Activated gamma-delta T cell treated with anti-CD3 and anti-CD28 coated beads, Interleukin-2, amount 50 U/mL, for 16 hours (primary cell): ENCODE results near the gene TMTC2.
"Not testable (repeated sequence)": the region's sequence is repeated elsewhere in the genome, so short reads cannot be mapped to it uniquely, and the experiment has no call there.

Source experiments
- DNase-seq: peaks from one replicate; pipeline ENCODE4 v3.0.0-alpha.2; 2020; ENCODE audit warnings: low read depth

TMTC2 gene

DNA sequence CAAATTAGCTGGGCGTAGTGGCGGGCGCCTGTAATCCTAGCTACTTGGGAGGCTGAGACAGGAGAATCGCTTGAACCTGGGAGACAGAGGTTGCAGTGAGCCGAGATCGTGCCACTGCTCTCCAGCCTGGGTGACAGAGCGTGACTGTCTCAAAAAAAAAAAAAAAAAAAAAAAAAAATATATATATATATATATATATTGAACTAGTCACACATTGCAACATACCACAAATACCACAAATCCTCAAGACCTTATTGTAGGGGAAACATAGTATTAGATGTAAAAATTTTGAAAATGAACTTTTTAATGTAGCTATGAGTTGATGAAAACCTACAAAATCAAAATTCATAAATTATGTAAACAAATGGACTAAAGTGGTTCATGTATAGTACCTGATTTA is 158.4 kb downstream of the TMTC2 start:
- not testable (repeated sequence) for DNase-seq

DNA sequence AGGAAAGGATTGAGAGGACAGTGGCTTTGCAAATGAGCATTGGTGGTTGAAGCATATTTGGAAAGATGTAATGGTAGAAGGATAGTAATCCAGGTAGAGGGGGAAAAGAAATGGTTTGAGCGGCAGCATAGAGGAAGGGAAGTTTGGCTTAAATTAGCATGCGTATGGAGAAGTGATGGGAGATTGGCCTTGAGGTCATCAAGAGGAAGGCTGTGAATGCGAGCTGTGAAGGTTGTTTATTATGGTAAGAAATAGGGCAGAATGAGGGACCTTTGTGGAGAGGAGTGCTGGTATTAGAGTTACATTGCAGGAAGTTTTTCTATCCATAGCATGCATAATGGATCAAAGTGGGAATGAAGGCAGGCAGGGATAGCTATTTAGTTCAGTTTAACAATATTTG is 162.1 kb downstream of the TMTC2 start:
- no peak for DNase-seq

DNA sequence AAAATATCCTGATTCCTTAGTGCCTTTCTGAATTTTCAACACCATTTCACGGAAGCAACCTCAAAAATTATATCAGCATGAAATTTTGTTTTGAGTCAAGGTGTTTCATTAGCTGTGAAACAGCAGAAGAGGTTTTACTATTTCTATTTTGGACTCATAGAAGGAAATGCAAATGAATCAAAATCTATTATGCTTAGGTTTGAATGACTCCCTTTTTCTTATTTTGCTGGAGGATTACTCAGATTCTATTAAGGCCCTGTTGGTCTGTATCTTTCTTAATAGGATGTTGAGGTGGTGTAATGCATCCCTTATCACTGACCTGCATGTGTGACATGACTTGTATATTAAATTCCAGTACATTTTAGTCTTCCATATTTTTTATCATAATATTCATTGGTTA is 165.8 kb downstream of the TMTC2 start:
- DNase-seq, result no peak

DNA sequence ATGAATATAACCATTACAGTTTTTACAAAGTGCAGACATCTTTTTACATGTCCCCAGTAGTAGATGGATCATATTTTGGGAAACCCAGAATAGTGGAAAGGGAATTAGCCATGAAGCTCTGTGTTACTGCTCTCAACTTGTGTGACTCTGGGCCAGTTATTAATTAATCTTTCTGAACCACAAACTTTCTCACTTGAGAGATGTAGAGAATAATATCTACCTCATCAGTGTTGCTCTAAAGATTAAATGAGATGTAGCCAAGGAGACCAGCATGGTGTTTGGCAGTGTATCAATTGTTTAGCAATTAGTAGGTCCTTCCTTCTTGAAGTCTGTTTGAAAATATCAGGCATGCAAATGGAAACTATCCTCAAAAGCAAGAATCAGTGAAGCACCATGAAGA is 169.2 kb downstream of the TMTC2 start:
- no peak for DNase-seq

DNA sequence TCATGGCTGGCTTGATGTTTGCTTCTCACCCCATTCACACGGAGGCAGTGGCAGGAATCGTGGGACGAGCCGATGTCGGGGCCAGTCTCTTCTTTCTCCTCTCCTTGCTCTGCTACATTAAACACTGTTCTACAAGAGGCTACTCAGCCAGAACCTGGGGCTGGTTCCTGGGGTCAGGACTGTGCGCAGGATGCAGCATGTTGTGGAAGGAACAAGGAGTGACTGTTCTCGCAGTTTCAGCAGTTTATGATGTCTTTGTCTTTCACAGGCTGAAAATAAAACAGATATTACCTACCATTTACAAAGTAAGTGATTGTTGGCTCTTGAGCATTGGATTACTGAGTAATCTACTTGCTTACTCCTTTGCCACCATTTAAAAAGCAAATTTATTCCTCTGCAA is 170.6 kb downstream of the TMTC2 start:
- no peak for DNase-seq

DNA sequence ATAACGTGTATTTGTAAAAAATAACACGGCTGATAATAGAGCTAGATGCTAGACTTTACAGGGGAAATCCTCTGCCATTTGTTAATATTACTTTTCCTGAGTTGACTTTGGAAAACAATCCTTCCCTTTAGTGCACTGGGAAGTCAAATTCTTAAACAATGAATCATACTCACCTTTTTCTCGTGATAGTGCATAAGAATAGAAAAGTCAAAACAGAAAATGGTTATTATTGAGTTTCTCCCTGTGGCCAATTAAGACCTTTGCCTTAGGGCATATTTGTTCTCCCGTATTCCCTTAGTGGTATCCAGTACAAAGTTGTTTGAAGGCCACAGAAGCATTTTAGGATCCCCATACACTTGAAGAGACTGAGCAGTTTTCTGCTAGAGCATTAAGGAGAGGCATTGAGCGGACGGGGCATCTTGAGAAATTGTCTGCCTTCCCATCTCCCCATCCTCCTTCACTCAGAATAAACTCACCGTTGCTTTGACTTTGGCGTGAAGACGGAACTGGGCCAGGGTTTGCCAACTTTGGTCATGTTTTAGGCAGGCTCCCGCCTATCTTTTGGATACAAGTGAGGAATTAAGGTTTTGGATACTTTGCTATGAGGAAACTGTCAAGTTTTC is 171.3 kb downstream of the TMTC2 start:
- DNase-seq, result no peak

DNA sequence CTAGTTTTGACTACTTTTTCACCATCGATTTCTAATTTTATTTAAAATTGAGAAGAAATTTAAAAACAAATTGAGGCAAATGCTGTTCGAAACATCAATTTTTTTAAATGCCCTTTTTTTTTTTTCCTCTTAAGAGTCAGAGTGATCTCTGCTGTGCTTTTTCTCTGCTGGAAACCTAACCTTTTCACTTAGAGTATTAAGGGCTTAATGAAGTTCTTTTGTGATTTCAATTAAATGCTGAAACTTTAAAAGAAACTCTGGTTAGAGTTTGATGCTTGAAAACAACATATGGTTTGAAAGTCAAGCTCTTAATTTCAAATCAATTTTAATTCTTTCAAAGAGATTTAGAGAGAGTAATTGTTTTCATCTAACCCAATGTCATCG is 171.8 kb downstream of the TMTC2 start:
- DNase-seq, result no peak

DNA sequence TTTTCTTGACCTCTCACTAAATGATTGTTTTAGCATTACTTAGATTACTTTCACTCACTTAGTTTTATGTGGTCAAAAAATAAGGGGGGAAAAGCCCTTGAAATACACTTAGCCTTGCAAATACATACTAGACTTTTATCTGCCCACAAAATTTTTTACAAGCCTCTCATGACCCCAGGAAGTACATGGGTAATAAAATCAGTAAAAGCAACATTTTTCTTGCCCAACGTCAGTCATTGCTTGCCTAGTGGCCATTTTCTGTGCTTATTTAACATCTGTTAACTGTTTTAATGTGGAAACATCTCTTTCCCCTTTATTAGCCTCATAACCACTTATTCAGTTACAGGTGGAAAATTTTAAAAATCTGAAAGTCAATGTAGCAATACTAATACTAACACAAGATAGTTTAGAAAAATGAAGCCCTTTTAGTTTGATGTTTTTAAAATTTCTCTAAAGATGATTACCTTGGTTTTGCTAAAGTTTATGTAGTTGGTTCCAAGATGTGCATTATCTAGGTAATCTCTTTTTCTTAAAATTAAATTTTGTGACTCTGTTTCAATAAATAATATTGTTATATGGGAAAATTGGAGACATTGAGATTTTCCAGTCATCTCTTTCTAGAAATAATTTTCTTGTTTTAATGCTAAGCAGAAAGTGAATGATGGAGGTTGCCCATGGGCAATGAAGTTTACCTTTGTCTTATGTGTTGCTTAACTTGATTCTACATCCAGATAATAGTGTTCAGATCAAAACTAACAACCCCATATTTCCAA is 175.5 kb downstream of the TMTC2 start:
- no peak for DNase-seq

DNA sequence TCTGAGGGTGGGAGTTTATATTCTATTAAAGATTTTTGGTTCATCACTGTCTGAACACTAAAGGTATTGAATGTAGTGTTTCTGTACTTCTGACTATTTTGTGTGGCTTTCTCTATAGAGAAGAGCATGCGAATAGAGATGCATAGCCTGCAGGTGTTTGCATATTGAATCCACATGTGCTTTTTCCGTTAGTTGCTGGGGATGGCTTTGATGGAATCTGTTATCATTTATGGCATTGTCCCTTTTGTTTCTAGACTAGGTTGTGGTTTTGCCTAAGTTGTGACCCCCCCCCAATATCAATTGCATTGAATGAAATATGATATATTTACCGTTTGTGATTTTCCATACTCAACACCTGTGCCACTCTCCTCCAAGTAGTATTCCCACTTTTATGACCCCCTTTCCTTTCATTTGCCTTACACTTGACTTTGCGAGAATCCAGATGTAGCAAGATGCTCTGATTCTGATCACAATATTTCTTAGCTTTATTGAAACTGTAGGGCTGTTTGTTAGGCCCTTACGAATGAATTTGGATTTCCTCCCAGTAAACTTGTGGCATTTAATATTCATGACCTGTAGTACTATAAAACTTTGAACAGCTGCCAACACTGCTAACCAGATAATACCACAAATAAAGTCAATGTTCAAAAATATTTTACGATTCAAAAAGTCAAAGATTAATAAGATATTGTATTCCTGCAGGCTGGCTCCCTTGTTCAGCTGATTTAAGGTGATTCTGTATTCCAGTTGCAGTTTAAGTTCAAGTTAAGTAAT is 176.4 kb downstream of the TMTC2 start:
- DNase-seq, result no peak

DNA sequence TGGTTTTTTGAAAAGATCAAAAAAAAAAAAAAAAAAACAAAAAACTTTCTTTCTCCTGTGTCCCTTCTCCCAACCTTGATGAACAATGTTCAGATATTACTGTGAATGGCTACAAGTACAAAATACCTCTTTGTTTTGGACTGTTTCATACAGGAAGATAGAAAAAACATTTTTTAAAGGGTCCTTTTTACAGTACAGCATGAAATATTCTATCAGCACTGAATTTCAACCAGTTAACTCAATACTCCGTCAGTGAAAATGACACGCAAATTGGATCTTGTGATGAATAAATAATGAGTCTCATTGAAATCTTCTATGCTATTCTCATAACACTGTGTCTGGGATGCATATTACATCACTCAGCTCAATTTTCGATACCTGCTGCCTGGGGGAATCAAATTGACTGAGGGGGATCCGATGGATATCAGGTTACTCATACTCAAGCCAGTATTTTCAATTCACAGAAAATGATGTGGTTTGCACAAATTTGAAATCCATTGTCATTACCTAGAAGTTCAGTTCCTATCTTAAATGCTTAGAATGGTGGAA is 179.6 kb downstream of the TMTC2 start:
- no peak for DNase-seq

DNA sequence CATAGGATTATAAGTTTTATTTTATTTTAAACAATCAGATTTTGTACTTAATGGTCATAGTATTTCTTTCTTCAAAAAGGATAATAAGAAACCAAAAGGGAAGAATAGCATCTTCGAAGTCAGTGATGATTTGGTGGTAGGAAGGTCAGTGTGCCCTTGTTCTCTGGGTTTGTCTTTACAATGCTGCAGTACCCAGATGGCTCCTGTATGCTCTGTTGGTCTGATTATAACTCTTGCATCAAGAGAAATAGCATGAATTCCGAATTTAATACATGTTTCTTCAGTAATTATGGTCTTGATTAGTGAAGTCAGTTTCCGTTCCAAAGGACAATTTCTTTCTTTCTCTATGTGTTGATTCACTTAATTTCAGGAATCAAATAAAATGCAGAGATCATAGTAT is 180.2 kb downstream of the TMTC2 start:
- DNase-seq, result no peak

DNA sequence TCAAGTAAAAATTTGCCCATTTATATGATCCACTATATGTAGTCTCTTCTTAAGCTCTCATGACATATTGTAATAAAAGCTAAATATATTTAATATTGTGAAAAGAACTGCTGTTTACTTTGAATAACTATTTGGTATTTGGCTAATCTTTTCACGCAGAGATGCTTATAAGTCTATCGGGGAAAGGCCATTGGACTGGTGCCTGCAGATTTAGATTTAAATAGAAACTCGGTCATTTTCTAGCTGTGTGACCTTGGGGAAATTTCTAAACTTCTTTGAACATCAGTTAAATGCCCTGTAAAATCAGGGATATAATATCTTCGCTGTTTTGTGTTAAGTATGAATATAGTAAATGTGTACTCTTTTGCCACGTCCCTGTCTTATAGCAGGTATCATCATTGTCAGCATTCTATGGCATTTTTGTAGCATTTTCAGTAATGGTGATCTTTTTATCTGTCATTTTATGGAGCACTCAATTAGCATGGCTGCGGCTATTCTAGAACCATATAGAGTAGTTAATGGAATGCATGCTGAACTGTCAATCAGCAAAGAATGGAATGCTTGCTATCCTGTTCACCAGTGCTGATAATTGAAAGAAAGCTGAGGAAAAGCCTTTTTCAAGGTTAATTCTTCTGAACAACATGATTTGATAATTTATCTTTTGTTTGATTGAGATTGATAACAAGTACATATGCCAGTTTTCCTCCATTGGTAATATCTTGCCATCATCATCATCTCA is 181.2 kb downstream of the TMTC2 start:
- no peak for DNase-seq

DNA sequence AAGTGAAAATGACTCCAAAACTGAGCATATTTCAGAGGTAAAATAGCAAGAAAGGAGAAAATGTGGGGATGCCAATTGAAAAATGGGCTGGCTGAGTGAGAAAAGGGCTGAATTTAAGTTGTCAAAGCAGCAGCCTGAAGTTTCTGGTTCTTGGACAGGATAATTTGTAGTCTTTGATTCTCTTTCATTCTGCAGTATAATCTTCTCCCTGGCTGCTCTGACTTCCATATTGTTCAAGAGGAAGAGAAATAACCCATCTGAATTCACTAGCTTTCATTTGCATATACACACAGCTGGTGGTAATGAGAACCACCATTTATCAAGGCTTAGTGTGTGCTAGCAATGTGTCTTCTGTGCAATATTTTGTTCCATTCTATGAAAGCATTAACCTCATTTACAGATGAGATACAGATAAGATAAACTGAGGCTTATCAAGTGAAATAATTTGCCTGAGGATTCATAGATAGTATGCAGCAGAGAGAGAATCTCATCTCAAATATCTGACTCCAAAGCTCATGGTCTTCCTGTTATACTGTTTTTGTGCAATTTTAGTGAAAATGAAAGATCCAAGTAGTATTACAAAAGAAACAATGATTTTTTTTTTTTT is 184.2 kb downstream of the TMTC2 start:
- DNase-seq, result no peak

DNA sequence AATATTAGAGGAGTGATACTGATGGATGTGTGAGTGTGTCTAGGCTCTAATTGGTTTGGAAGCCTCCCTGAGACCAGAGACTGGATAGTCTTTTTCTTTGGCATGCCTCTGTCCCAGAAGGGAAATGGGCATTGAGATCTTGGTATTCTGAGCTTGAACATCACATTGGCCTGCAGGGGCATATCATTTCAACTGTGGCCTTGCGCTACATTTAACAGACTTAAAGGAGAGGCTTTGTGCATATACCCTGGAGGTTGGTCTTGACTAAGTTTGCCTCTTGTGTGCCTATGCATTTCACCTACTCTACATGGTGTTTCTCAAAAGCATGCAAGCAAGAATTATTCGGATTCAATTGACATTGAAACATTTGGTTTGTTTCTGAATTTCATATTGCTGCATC is 185.4 kb downstream of the TMTC2 start:
- no peak for DNase-seq

DNA sequence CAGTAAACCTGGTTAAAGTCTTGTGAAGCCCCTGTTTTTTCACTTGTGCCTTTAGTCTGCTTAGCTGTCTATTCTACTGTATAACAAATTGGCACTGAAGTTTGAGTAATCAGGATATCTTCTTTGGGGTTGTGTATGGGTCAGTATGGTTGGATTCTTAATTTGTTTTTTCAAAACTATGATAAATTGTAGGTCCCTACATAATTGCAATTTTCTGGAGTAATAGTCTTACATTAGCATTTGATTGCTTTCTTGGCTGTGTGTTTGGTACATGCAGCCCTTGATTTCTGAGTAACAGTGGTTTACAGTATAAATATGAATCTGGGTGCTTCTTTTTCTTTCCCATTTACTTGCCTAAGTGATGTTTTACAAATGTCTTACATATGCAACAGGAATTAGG is 186.6 kb downstream of the TMTC2 start:
- DNase-seq, result no peak

DNA sequence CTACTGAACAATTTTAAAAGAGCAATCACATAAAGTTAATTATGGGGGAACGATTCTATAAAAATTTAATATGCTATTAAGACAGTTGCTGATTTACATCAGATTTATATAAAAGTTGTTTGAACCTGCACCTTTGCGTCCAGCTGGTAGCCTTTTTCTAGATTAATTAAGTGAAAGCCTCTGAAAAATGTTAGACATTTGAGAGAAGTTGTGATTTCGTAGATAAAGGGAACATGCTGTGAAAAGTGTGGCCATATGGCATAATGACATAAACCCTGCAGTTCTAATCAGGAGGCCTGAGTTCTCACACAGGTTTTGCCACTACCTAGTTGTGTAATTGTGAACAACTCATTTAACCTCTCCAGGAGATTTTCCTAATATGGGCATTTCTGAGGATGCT is 187.2 kb downstream of the TMTC2 start:
- DNase-seq, result no peak

DNA sequence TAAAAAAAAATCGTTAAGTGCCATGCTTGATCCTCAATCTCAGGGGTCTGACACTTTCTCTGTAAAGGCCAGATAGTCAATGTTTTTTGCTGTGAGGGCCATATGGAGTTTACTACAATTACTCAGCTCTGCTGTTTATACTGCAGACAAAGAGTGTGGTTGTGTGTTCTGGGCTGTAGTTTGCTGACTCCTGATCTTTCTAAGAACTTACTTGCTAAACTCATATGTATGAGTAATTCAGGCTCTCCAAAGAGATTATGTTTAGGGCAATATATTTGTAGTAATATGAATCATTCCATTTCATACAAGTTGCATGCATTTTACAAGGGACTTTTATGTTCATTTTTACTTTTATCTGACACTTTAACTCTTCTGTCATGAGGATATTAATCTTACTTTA is 188.2 kb downstream of the TMTC2 start:
- DNase-seq, result no peak

DNA sequence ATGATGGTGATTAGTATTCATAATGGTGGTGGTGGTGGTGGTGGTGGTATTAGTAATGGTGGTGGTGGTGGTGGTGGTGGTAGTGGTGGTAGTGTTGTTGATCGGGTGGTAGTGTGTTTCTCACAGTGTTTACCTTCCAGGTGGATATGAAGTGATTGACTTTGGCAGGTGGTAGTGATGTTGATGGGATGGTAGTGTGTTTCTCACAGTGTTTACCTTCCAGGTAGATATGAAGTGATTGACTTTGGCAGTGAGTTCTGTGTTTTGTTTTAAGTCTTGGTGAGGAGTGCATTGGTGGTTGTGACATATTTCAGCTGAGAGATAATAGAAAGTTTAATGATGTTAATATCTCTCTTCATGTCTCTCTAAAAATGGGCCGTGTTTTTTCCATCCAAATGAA is 189.4 kb downstream of the TMTC2 start:
- DNase-seq, result no peak

DNA sequence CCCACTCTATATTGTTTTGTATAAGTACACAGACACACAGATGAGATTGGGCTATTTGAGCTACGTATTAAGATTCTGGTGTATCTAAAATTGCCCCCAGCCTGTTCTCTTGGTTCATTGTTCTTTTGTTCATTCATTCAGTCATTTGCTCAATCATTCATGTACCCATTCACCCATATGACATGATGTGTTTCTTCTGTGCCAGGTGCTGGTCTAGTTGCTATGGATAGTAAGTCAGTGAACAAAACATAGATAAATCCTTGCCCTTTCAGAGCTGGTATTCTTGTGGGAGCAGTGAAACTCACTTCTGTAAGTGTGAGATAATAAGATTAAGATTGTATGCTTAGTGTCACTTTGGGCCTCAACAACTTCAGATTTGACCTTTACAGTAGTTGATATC is 191.3 kb downstream of the TMTC2 start:
- DNase-seq, result no peak

DNA sequence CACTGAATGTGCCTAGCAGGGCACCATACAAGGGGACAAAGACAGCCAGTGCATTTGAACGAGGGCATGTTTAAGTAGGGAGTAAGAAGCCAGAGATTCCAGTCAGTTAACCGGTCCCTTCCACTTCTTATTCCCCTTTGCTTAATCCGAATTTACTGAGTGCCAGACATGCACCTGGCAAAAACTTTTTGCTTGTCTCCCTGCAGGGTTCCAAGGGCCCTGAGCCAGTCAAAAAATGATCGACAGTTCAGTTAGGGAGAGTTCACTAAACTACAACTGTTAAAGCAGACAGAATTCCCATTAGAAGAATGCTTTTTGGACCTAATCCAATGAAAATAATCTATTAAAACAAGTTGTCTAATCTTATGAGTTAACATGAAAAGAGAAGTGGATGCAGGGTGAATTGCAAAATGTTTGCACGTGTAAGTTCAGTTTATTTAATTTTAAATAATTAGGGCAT is 193.8 kb downstream of the TMTC2 start:
- no peak for DNase-seq
